Testis (tissue), 3 donors: ENCODE data around the gene CCDC57. TPM values are rescaled to one million over a fixed set of nuclear protein-coding genes. Genes with fewer than 3 reads are reported as not detected.

Source experiments
- DNase-seq: peaks from one replicate; pipeline ENCODE4 v3.0.0-alpha.2; 2019
- H3K27ac ChIP-seq, 2 donors: fragments of 200-600 bp; sonication (generic); one replicate each; pipeline ENCODE4 v1.5.1; 2019
- H3K27me3 ChIP-seq: fragments of 200-600 bp; sonication (generic); one replicate; pipeline ENCODE4 v1.5.1; 2019
- H3K36me3 ChIP-seq: fragments of 200-600 bp; sonication (generic); one replicate; pipeline ENCODE4 v1.5.1; 2017; ENCODE audit warnings: low read depth; ENCODE audit errors: missing control alignments
- H3K4me1 ChIP-seq: fragments of 200-600 bp; sonication (generic); one replicate; pipeline ENCODE4 v1.5.1; 2019
- H3K4me3 ChIP-seq, 2 donors: fragments of 200-600 bp; sonication (generic); one replicate each; pipeline ENCODE4 v1.5.1; 2017 to 2019
- H3K9me3 ChIP-seq: fragments of 200-600 bp; sonication (generic); one replicate; pipeline ENCODE4 v1.5.1; 2017
- CTCF ChIP-seq, 3 experiments: fragments of 450-650 bp in 2 of 3; fragments of 200-600 bp in 1 of 3; sonication (generic) in 1 of 3; IDR thresholded peaks; one replicate each; pipeline ENCODE4 v1.5.1; 2016 to 2019; ENCODE audit warnings: antibody characterized with exemption in 3 of 3, mild to moderate bottlenecking in 2 of 3, moderate library complexity in 1 of 3
- POLR2A ChIP-seq: fragments of 450-650 bp; IDR thresholded peaks from one replicate; pipeline ENCODE4 v1.6.1; 2017; ENCODE audit warnings: antibody characterized with exemption, mild to moderate bottlenecking, moderate library complexity
- WGBS, 2 donors: methylation state at CpG; one replicate each; pipeline ENCODE4 v1.1.5; 2018; 5-methylcytosine and 5-hydroxymethylcytosine counted together
- intact Hi-C: fragments of 100-400 bp; cut with DNase I; formaldehyde crosslinking; loops from one replicate; pipeline ENCODE4 v1.15.1; 2023; ENCODE audit warnings: low total_unique reads
- polyA plus RNA-seq: library from polyadenylated mRNA; stranded (reverse); fragments of 350-450 nt; fragmentation: Illumina TruSeq; extraction: RNeasy Lipid Tissue Mini Kit (QIAGEN cat#74804); gene quantifications from one replicate; pipeline ENCODE4 v1.2.3, GENCODE V29; 2014; ENCODE audit warnings: low read depth, low replicate concordance; ENCODE audit not compliant: insufficient read depth
- total RNA-seq, 2 donors: library from RNA; depleted of rRNA; stranded (reverse); fragments of >200 nt; gene quantifications; one replicate each; pipeline ENCODE4 v1.2.3, GENCODE V29; 2016

Gene CCDC57
- total and polyA plus RNA-seq, 3 donors from 2014 or later: 61.3 to 111 (median 71.8) TPM

DNA sequence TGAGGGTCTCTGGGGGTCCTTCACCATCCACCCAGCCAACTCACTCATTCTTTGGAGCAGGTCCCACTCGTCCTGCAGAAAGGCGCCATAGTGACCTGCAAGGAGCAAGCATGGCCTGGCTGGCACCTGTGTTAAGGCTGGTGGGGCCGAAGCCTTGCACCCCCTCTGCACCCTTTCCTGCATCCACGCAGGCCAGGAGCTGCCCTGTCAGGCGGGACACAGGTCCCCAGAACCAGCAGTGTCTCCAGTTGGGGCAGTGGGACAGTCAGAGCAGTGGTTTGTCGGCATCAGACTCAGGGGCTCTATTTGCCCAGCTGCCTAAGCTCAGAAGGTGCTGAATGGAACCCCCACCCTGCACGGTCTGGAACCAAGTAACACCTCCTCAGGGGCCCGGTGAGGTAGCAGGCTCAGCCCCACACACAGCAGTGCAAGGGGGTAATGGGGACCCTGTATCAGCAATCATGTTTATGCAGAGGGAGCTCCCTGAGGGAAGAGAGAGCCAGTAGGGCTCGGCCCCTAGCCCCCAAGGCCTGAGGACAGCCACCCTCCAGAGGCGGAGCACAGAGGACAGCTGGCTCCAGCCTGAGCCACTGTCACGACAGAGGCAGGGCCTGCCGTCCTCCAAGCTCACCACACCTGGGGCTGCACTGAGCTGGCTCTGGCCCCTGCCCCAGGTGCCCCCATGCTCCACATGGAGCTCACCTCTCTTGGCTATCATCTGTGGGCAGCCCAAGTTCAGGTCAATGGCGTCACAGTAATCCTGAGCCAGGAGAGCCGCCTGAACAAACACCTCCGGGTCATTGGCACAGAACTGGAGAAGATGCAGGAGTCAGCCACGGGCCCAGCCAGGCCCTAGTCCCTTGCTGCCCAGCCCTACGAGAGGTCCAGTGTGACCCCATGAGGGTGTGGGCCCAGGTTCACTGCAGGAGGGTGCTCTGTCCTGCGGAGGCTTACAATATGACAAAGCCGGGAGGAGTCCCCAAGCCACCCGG is 148.9 kb downstream of the CCDC57 start:
- DNase-seq: no peak
- 77 to 83% methylated on average over 12 to 17 of the region's 20 CpGs for WGBS, 2 donors
- H3K4me3 ChIP-seq: no peak overlapping the region
- TF ChIP-seq POLR2A (no peak), CTCF (IDR thresholded peaks at IDR 0.05) (no peak)
- H3K9me3 ChIP-seq: no peaks in the 10 kb centered on the region
- H3K4me1 ChIP-seq: peaks cover 19% of the 10 kb centered on the region
- no peaks in the 10 kb centered on the region for H3K27me3 ChIP-seq
- no peak overlapping the region for H3K27ac ChIP-seq
- intact Hi-C loops: no loop called here
- no peaks in the 10 kb centered on the region for H3K36me3 ChIP-seq

DNA sequence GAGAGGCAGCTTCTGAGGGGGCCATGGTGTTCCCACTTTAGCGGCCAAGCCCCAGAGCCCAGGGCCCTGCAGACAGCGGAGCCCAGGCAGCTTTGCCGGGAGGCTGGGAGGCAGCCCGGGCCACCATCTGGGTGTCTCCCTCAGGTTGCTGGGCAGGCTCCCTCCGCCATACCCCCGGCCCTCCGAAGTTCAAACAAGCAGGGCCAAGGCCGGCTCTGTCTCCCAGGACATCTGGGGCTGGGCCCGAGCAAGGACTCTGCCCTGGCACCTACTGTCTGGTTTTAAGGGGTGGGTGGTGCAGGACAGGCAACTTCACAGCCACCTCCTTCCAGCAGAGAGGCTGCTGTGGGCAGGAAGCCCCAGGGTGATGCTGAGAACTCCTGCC is 149.7 kb downstream of the CCDC57 start:
- TF ChIP-seq CTCF (IDR thresholded peaks at IDR 0.05) (no peak), POLR2A (no peak)
- DNase-seq: no peak
- peaks cover 19% of the 10 kb centered on the region for H3K4me1 ChIP-seq
- WGBS, 2 donors: 80 to 92% methylated on average over 1 to 9 of the region's 9 CpGs
- intact Hi-C loops: no loop called here
- H3K27ac ChIP-seq: no peak overlapping the region
- no peaks in the 10 kb centered on the region for H3K36me3 ChIP-seq
- H3K9me3 ChIP-seq: no peaks in the 10 kb centered on the region
- H3K27me3 ChIP-seq: no peaks in the 10 kb centered on the region
- no peak overlapping the region for H3K4me3 ChIP-seq

DNA sequence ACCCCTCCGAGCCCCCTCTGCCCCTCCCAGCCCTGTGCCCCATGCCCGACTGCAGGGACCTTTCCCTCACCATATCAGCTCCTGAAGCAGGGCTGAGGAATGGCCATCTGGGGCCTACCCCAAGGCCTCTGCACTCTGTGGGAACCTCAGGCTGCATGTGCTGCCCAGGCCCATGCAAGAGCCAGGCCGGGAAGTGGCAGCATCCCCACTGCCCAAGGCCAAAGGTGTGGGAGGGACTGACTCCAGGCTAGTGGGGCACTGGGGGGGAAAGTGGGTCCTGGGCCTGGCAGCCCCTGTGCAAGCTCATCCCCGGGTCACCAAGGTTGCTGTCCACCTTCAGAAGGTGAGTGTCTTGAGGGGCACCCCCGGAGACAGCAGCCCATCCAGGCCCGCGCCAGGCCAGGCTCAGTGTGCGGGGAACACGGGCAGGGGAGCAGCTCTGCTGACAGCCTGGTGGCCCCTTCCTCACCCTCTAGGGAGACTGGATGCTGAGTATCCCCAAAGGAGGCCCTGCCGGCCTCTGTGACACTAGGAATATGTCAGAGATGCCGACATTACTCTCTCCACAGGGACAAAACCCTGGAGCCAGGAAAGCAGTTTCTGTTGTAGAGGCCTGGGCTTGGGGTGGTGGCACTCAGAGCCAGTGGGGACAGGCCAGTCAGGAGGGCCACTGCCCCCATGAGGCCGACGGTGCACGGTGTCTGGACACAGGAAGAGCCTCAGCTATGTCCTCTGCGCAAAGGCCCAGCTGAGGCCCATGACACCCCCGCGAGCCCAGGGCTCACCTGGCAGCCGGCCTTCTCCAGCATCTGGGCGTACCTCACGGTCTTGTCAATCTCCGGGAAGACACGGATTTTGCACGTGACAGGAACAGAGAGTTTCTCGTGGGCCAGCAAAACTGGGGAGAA is 150.3 kb downstream of the CCDC57 start:
- H3K36me3 ChIP-seq: no peaks in the 10 kb centered on the region
- H3K4me1 ChIP-seq: peaks cover 19% of the 10 kb centered on the region
- H3K4me3 ChIP-seq: no peak overlapping the region
- intact Hi-C loops: no loop called here
- TF ChIP-seq POLR2A (no peak), CTCF (IDR thresholded peaks at IDR 0.05) (no peak)
- no peaks in the 10 kb centered on the region for H3K9me3 ChIP-seq
- no peak for DNase-seq
- WGBS, 2 donors: 78 to 95% methylated on average over 7 to 23 of the region's 24 CpGs
- no peak overlapping the region for H3K27ac ChIP-seq
- no peaks in the 10 kb centered on the region for H3K27me3 ChIP-seq

DNA sequence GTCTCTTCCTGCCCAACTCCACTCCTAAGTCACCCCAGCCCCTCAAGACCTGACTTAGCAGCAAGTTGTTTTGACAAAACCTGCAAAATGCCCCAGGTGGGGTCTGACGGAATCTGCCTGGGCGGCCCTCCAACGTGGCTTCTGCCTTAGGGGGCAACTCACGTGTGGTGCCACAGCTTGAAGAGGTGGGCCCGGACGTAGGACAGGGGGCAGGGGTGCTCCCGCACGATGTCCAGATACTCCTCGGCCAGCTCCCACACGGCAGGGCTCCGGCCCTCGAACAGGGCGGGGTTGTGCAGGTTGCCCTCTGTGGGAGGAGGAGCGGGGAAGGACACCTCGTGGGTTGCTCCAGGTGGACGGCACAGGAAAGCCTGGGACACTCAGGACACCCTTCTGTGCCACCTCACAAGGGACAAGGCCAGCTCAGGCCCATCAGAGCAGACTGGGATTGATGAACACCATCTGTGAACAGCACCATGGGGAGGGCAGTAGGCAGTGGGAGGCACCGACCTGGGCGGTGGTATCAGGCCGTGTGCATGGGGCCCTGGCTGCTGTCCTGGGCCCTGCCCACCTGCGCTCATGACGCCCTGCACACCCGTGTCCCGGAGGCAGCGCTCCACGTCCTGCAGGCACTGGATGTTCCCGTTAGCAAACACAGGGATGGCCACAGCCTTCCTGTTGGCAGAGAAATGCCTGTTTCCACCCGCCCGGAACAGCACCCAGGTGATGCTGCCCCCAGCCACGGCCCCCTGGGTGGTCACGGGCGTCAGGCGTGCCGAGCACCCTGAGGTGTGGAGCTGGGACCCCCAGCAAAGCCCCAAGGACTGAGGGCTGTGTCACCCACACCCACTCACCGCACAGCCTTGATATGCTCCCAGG is 151.4 kb downstream of the CCDC57 start:
- H3K27me3 ChIP-seq: no peaks in the 10 kb centered on the region
- no peaks in the 10 kb centered on the region for H3K36me3 ChIP-seq
- H3K4me3 ChIP-seq: no peak overlapping the region
- H3K27ac ChIP-seq: no peak overlapping the region
- intact Hi-C loops: no loop called here
- no peak for TF ChIP-seq CTCF (IDR thresholded peaks at IDR 0.05)
- TF ChIP-seq POLR2A: no peak
- WGBS, 2 donors: 86% methylated on average over 30 of the region's 34 CpGs; no CpG with 5 or more reads in 1 of the 2 donors
- no peak for DNase-seq
- H3K4me1 ChIP-seq: peaks cover 15% of the 10 kb centered on the region
- H3K9me3 ChIP-seq: no peaks in the 10 kb centered on the region
